NCI-H82 (cell line): Measurements from ENCODE around the gene PLEKHN1.
A peak's percentile ranks its signal among the peaks of the same experiment; 100 is the strongest.
"Not testable (repeated sequence)": the region's sequence is repeated elsewhere in the genome, so short reads cannot be mapped to it uniquely, and the experiment has no call there.

Experiments used
- DNase-seq: peaks from one replicate; lab custom pipeline; 2025; lab: John Stamatoyannopoulos, UW

PLEKHN1 gene

GRCh38 chr1:942411-942821 lies 23.9 kb upstream of the PLEKHN1 start:
- peak; percentile 63 for DNase-seq

- peak; percentile 63 for DNase-seq
Observed at GRCh38 chr1:942864-943533, 23.3 kb upstream of the PLEKHN1 start.

- no peak for DNase-seq
Observed at GRCh38 chr1:943545-944340, 22.5 kb upstream of the PLEKHN1 start.

GRCh38 chr1:944341-945325 lies 21.6 kb upstream of the PLEKHN1 start:
- DNase-seq, result peak; percentile 98

GRCh38 chr1:945688-946556 lies 20.4 kb upstream of the PLEKHN1 start:
- DNase-seq, result no peak

- not testable (repeated sequence) for DNase-seq
Observed at GRCh38 chr1:946811-947210, 19.5 kb upstream of the PLEKHN1 start.

GRCh38 chr1:947958-948357 lies 18.3 kb upstream of the PLEKHN1 start:
- no peak for DNase-seq

GRCh38 chr1:950268-950667 lies 16.0 kb upstream of the PLEKHN1 start:
- no peak for DNase-seq

GRCh38 chr1:950881-951280 lies 15.4 kb upstream of the PLEKHN1 start:
- DNase-seq, result no peak

GRCh38 chr1:951364-951763 lies 14.9 kb upstream of the PLEKHN1 start:
- DNase-seq, result peak; percentile 67

GRCh38 chr1:952201-952600 lies 14.1 kb upstream of the PLEKHN1 start:
- DNase-seq, result no peak

GRCh38 chr1:952603-953002 lies 13.7 kb upstream of the PLEKHN1 start:
- no peak for DNase-seq

- no peak for DNase-seq
Observed at GRCh38 chr1:953524-954320, 12.6 kb upstream of the PLEKHN1 start.

GRCh38 chr1:954927-955326 lies 11.4 kb upstream of the PLEKHN1 start:
- DNase-seq, result no peak

GRCh38 chr1:955474-955873 lies 10.8 kb upstream of the PLEKHN1 start:
- no peak for DNase-seq

GRCh38 chr1:956636-957035 lies 9.6 kb upstream of the PLEKHN1 start:
- DNase-seq, result no peak

GRCh38 chr1:958823-959730 lies 7.2 kb upstream of the PLEKHN1 start, which contains the start of gene NOC2L:
NOC2L (minus strand) TSS chr1:959256; CDS start chr1:959240, 16 bp downstream.
- DNase-seq, result peak; percentile 93

- no peak for DNase-seq
Observed at GRCh38 chr1:959731-960362, 6.4 kb upstream of the PLEKHN1 start.
